Central memory CD8-positive, alpha-beta T cell (primary cell): ENCODE data around the gene ADPRH.
A peak's percentile ranks its signal among the peaks of the same experiment; 100 is the strongest.

Experiments
- ATAC-seq: fragments of 150-1000 bp; cut with Tn5 transposase; replicated peaks from 2 replicates; pipeline ENCODE4 v1.10.0; 2022; ENCODE audit warnings: mild to moderate bottlenecking, moderate FRiP score, moderate number of reproducible peaks; ENCODE audit not compliant: poor library complexity, severe bottlenecking; ENCODE audit errors: extremely low read depth
- DNase-seq, 2 donors: peaks; one replicate each; pipeline ENCODE4 v3.0.0; 2021; ENCODE audit warnings: low spot score in 2 of 2
- H3K27ac Mint-ChIP-seq: one replicate; pipeline ENCODE4 v1.8.0; 2022; ENCODE audit warnings: low read depth, mild to moderate bottlenecking, moderate library complexity, mixed read lengths
- H3K27me3 Mint-ChIP-seq: one replicate; pipeline ENCODE4 v1.8.0; 2022; ENCODE audit warnings: mixed read lengths
- H3K36me3 Mint-ChIP-seq: one replicate; pipeline ENCODE4 v1.8.0; 2022; ENCODE audit warnings: mild to moderate bottlenecking, moderate library complexity, mixed read lengths; ENCODE audit not compliant: insufficient read depth
- H3K4me1 Mint-ChIP-seq: one replicate; pipeline ENCODE4 v1.8.0; 2022; ENCODE audit warnings: mixed read lengths
- H3K4me3 Mint-ChIP-seq: one replicate; pipeline ENCODE4 v1.8.0; 2022; ENCODE audit warnings: mild to moderate bottlenecking, moderate library complexity, mixed read lengths
- H3K9me3 Mint-ChIP-seq: one replicate; pipeline ENCODE4 v1.8.0; 2022; ENCODE audit warnings: mixed read lengths

ADPRH gene

DNA sequence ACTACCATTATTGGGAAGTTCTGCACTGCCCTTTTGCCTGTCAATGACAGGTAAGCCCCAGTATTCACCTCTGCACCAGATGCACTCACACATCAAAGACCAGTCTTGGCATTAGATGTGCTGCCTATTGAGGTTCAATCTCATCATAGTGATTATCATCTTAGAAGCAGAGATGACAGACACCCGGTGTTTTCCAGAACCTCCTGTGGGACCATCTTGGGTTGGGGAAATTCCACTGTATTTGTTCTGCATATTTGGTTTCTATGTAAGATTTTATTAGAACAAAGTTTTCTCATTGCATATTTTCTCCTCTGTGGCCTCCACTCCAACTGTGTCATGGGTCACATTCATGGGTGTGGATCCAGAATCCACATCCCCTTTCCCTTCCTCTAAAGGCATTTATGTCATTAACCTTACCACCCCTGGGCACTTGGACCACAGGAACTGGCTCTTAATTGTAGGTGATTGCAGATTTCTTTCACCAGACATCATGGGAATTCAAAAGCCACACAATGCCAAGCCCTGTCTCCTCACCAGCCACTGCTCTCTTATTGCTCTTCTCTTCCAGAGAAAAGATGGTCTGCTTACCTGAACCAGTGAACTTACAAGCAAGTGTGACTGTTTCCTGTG, 49.6 kb downstream of the ADPRH start:
- ATAC-seq: peak; percentile 23
- Mint-ChIP-seq H3K4me3 (no peak overlapping the region), H3K27ac (no peak overlapping the region), H3K4me1 (no peaks in the 10 kb centered on the region), H3K36me3 (peaks cover 2% of the 10 kb centered on the region), H3K9me3 (no peaks in the 10 kb centered on the region), H3K27me3 (peaks cover 10% of the 10 kb centered on the region)
- no peak for DNase-seq

DNA sequence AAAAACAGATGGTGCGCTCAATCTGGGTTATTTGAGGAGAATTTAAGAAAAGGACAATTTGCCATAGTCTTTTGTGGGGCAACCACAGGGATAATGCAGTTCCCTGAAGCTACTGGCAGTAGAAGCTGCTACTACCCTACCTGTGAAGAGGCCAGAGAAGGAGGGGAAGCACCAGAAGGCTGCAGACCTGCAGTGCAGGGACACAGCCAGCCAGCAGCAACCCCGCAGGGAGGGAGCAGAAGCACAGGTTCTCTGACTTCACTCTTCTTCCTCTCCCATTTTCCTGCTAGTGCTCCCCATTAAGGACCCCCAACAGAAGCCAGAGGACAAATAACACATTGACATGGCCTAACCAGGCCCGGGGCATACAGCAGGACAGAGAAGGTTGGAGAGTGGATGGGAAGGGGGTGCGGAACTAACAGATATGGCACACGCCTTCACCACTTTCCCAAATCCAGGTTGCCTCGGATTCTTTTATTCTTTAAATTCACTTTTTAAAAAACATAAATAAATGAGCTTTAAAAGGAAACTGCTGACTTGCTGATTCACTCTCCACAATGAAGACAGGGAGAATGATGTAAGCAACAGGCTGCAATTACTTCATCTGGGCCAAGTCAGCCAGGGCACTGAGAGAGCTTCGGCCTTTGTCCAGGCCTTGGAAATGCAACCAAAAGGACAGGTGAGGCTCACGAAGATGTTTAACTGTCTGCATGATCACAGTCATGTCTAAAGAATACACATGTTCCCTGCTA, 51.0 kb downstream of the ADPRH start:
- DNase-seq (no peak), ATAC-seq (no peak)
- H3K9me3 Mint-ChIP-seq: no peaks in the 10 kb centered on the region
- H3K36me3 Mint-ChIP-seq: peaks cover 2% of the 10 kb centered on the region
- peaks cover 10% of the 10 kb centered on the region for H3K27me3 Mint-ChIP-seq
- no peak overlapping the region for H3K4me3 Mint-ChIP-seq
- H3K27ac Mint-ChIP-seq: no peak overlapping the region
- H3K4me1 Mint-ChIP-seq: no peaks in the 10 kb centered on the region

DNA sequence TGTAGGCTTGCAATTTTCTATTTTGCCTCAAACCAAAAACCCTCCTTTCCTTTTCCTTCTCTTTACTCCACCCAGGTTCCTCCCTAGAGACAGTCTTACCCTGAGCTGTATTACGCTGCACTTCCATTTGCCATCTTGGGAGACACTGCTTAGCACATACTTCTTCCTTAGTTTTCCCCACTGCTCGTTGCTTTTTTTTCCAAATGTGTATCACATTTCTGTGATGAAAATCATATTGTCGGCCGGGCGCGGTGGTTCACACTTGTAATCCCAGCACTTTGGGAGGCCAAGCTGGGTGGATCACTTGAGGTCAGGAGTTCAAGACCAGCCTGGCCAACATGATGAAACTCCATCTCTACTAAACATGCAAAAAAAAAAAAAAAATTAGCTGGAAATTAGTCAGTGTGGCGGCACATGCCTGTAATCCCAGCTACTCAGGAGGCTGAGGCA, 51.6 kb downstream of the ADPRH start:
- Mint-ChIP-seq H3K27ac (no peak overlapping the region), H3K4me1 (no peaks in the 10 kb centered on the region), H3K4me3 (no peak overlapping the region), H3K27me3 (peaks cover 10% of the 10 kb centered on the region), H3K36me3 (peaks cover 2% of the 10 kb centered on the region), H3K9me3 (no peaks in the 10 kb centered on the region)
- DNase-seq: no peak
- ATAC-seq: no peak

DNA sequence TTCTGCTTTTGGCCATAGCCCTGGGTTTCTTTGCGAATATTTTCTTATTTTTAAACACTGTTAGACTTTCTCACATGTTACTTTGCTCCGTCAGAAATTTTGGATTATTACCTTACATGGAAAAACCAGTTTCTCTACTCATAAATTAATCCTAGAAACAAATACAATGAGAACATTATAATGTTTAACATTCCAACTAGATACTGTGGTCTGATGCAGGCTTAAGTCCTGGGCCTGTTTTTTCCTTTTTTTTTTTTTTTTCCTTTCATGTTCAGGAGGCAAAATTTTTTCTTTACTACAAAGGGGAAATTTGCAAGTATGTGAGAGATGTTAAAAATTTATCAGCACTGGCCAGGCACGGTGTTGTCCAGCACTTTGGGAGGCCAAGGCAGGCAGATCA, 52.2 kb downstream of the ADPRH start:
- DNase-seq (no peak), ATAC-seq (no peak)
- Mint-ChIP-seq H3K4me1 (no peaks in the 10 kb centered on the region), H3K4me3 (no peak overlapping the region), H3K27me3 (peaks cover 10% of the 10 kb centered on the region), H3K9me3 (no peaks in the 10 kb centered on the region), H3K27ac (no peak overlapping the region), H3K36me3 (peaks cover 2% of the 10 kb centered on the region)

DNA sequence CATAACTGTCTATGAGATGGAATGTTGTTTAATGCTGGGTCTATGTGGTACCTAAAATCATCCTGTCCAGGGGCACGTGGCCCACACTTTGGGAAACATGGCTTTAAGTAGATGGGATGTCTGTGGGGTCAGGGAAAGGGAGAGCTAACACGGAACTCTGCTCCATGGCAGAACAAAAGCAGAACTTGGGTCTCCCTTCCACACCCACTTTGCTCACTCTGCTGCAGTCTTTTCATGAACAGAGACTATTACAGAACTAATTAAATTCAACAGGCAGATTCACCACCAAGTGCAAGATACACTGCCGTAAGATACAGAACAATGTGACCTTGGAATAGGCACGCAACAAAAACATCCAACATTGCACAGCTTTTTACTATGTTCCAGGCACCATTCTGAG, 52.9 kb downstream of the ADPRH start:
- Mint-ChIP-seq H3K9me3 (no peaks in the 10 kb centered on the region), H3K27me3 (peaks cover 10% of the 10 kb centered on the region), H3K27ac (no peak overlapping the region), H3K36me3 (peaks cover 2% of the 10 kb centered on the region), H3K4me1 (no peaks in the 10 kb centered on the region), H3K4me3 (no peak overlapping the region)
- DNase-seq (no peak), ATAC-seq (no peak)

DNA sequence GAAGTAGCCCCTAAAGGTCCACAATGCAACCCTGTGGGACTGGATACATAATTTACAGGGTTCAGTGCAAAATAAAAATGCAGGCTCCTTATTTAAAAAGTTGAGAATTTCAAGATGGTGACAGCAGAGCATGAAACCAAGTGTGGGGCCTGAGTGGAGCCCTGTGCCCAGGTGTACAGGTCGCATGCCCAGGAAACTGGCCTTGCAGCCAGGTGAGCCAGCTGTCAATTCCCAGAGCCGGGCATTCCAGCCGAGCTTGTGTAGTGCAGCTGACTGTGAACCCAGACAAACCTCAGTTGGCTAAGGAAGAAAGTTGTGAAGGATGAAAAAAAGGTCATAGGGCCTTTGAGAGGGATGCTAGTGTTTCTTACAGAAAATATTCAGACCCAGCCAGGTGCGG, 53.5 kb downstream of the ADPRH start:
- Mint-ChIP-seq H3K27me3 (peaks cover 10% of the 10 kb centered on the region), H3K27ac (no peak overlapping the region), H3K4me1 (peaks cover 3% of the 10 kb centered on the region), H3K4me3 (no peak overlapping the region), H3K36me3 (peaks cover 2% of the 10 kb centered on the region), H3K9me3 (no peaks in the 10 kb centered on the region)
- ATAC-seq (no peak), DNase-seq (no peak)

DNA sequence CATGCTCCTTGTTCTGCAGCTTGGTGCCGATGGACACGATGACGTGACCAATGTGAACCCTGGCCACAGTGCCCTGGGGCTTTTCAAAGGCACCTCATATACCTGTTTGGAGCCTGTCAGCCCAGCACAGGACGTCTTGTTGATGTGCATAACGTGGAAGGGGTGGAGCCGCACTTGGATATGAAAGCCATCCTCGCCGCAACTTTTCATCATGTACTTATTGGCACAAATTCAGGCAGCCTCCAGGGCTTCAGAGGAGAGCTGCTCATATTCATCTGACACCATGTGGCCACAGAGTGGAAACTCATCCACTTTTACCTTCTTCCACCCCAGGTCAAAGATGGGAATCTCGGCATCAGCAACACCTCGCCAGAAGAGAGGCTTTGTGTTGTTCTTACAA, 56.4 kb downstream of the ADPRH start:
- H3K36me3 Mint-ChIP-seq: peaks cover 2% of the 10 kb centered on the region
- peaks cover 15% of the 10 kb centered on the region for H3K4me1 Mint-ChIP-seq
- ATAC-seq: no peak
- DNase-seq: no peak
- H3K27ac Mint-ChIP-seq: no peak overlapping the region
- H3K27me3 Mint-ChIP-seq: no peaks in the 10 kb centered on the region
- no peaks in the 10 kb centered on the region for H3K9me3 Mint-ChIP-seq
- H3K4me3 Mint-ChIP-seq: no peak overlapping the region

DNA sequence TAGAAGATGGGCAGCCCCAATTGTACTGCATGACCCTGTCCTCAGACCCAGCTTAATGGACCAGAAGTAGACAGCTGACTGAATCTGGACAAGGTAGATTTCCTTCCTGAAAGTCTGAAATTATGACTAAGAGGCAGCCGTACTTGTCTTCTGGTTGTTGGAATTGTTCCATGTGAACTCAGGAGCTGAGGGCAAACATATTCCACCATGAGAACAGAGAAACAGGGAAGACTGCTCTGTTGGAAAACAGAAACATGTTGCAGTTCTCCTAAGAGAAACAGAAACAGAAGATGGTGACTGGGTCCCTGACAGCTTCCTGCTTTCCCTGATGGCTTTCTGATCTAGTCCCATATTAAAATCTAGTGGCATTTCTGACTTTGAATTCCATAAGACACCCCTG, 57.0 kb downstream of the ADPRH start:
- H3K4me3 Mint-ChIP-seq: no peak overlapping the region
- no peak for DNase-seq
- H3K27ac Mint-ChIP-seq: no peak overlapping the region
- peaks cover 2% of the 10 kb centered on the region for H3K36me3 Mint-ChIP-seq
- H3K4me1 Mint-ChIP-seq: peaks cover 15% of the 10 kb centered on the region
- no peaks in the 10 kb centered on the region for H3K27me3 Mint-ChIP-seq
- ATAC-seq: no peak
- H3K9me3 Mint-ChIP-seq: no peaks in the 10 kb centered on the region

DNA sequence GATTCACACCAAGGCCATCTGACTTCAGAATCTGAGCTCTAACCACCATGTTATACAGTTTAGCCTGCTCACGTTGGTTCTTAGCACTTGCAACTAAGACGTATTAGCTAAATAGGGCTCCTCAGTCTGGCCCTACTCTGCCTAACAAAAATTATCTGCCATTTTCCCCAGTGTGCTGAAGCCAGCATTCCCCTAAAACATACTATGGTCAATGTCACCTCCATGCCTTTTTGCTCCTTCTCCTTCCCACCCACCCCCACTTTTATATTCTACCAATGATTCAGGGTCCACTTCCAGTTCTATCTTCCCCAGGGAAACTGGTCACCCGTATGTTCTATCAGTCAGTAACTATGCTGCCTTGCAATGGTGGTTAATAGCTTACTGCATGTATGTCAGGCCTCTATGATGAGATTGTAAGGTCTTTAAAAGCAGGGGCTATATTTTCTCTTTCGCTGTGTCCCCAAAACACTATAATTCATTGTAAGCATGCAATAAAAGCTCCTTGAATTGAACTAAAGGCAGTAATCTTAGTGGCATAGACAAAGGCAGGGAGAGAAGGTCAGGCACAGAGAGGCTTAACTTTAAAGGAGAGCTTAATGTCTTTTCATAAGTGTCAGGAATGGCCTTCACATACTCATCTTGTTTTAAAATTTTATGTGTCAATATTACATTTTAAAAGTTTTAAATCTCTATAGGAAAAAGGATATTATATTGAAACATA, 57.8 kb downstream of the ADPRH start:
- peaks cover 2% of the 10 kb centered on the region for H3K36me3 Mint-ChIP-seq

DNA sequence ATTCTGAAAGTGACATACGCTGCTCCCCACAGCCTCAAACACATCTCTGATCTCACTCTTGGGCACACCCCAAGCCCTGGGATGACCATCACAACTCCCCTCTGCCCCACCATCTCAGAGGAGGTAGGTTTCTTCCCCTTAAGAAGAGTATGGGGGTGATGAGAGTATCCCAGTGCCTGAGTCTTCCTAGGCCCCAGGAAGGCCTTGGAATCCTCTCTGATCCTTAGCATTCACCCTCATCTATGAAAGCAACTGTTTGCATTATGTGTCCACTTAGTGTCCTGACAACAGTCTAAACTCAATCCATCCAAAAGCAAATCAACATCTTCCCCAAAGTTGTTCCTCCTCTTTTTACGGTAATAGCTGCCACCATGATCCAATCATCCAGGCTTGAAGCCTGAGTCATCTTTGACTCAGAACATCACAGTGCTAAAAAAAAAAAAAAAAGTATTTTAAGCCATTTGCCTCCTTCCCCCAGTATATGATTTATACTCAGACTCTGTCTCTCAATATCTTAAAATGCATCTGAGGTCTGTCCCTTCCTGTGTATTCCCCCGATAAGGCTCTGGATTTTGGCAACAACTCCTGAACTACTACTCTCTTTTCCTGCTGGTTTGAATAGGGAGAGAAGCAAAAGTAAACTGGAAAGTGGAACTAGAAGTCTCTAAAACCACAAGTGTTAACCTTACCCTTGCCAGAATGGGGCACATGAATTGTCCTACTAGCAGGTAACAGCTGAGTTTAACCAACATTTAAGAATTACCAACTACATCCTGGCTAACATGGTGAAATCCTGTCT, 58.6 kb downstream of the ADPRH start:
- ATAC-seq: peak; percentile 26
- no peaks in the 10 kb centered on the region for H3K27me3 Mint-ChIP-seq
- H3K36me3 Mint-ChIP-seq: peaks cover 2% of the 10 kb centered on the region
- H3K4me3 Mint-ChIP-seq: peak overlapping the region; percentile 73
- no peak for DNase-seq
- H3K4me1 Mint-ChIP-seq: peaks cover 15% of the 10 kb centered on the region
- no peaks in the 10 kb centered on the region for H3K9me3 Mint-ChIP-seq
- peak overlapping the region; percentile 94 for H3K27ac Mint-ChIP-seq

More for the DNA sequence above, 57.8 kb downstream of the ADPRH start:
- H3K27ac Mint-ChIP-seq: no peak overlapping the region
- no peaks in the 10 kb centered on the region for H3K27me3 Mint-ChIP-seq
- H3K9me3 Mint-ChIP-seq: no peaks in the 10 kb centered on the region
- no peak for DNase-seq
- ATAC-seq: no peak
- H3K4me1 Mint-ChIP-seq: peaks cover 15% of the 10 kb centered on the region
- H3K4me3 Mint-ChIP-seq: no peak overlapping the region
